OCI-LY1 (cell line): ENCODE data around the gene SMIM24.
A peak's percentile ranks its signal among the peaks of the same experiment; 100 is the strongest.

Experiments used
- H2AFZ ChIP-seq: fragments of 200-600 bp; sonication (generic), shearing (Covaris generic); 2 replicates; pipeline ENCODE4 v1.6.0; 2014; ENCODE audit warnings: antibody characterized with exemption, mild to moderate bottlenecking, low read length
- H3F3A ChIP-seq: fragments of 200-600 bp; sonication (generic), shearing (Covaris generic); 2 replicates; pipeline ENCODE4 v1.6.0; 2014; ENCODE audit warnings: mild to moderate bottlenecking, antibody characterized with exemption, low read length, moderate library complexity; ENCODE audit not compliant: insufficient read depth
- H3K27ac ChIP-seq: fragments of 200-600 bp; sonication (generic); 2 replicates; pipeline ENCODE4 v1.5.1; 2014; ENCODE audit warnings: low read length, mixed run types, mild to moderate bottlenecking, low read depth; ENCODE audit not compliant: poor library complexity, severe bottlenecking
- H3K27me3 ChIP-seq: fragments of 200-600 bp; sonication (generic); 2 replicates; pipeline ENCODE4 v1.6.0; 2014; ENCODE audit warnings: antibody characterized with exemption, mild to moderate bottlenecking, low read length, moderate library complexity; ENCODE audit not compliant: insufficient read depth
- H3K36me3 ChIP-seq: fragments of 200-600 bp; sonication (generic); 2 replicates; pipeline ENCODE4 v1.6.1; 2014; ENCODE audit warnings: mild to moderate bottlenecking, antibody characterized with exemption, low read length, moderate library complexity, mixed read lengths; ENCODE audit not compliant: insufficient read depth
- H3K4me1 ChIP-seq: fragments of 200-600 bp; sonication (generic); 2 replicates; pipeline ENCODE4 v1.5.1; 2014; ENCODE audit warnings: mild to moderate bottlenecking, low read length, moderate library complexity; ENCODE audit not compliant: insufficient read depth, severe bottlenecking
- H3K4me2 ChIP-seq: fragments of 200-600 bp; sonication (generic), shearing (Covaris generic); 2 replicates; pipeline ENCODE4 v1.6.1; 2014; ENCODE audit warnings: low read length
- H3K4me3 ChIP-seq: fragments of 200-600 bp; sonication (generic); 2 replicates; pipeline ENCODE4 v1.5.1; 2014; ENCODE audit warnings: low read length, low read depth, mild to moderate bottlenecking, mixed read lengths; ENCODE audit not compliant: poor library complexity, severe bottlenecking
- H3K79me2 ChIP-seq: fragments of 200-600 bp; shearing (Covaris generic); 2 replicates; pipeline ENCODE4 v1.6.1; 2016; ENCODE audit warnings: mixed run types, low read length, mixed read lengths; ENCODE audit not compliant: insufficient read depth
- H3K9ac ChIP-seq: fragments of 200-600 bp; sonication (generic), shearing (Covaris generic); 2 replicates; pipeline ENCODE4 v1.6.1; 2014; ENCODE audit warnings: mild to moderate bottlenecking, low read length, mixed read lengths
- H3K9me2 ChIP-seq: fragments of 200-600 bp; sonication (generic), shearing (Covaris generic); 2 replicates; pipeline ENCODE4 v1.6.1; 2014; ENCODE audit warnings: low read depth, mild to moderate bottlenecking, low read length, mixed read lengths
- H3K9me3 ChIP-seq: fragments of 200-600 bp; shearing (Covaris generic); 2 replicates; pipeline ENCODE4 v1.6.1; 2014; ENCODE audit warnings: low read length, mixed read lengths
- H4K20me1 ChIP-seq: fragments of 200-600 bp; sonication (generic), shearing (Covaris generic); 2 replicates; pipeline ENCODE4 v1.6.0; 2016; ENCODE audit warnings: mild to moderate bottlenecking, low read length; ENCODE audit not compliant: insufficient read depth
- CTCF ChIP-seq: fragments of 200-600 bp; sonication (generic), shearing (Covaris generic); IDR thresholded peaks from 2 replicates; pipeline ENCODE4 v1.5.1; 2017; ENCODE audit warnings: mild to moderate bottlenecking, antibody characterized with exemption, low read length, moderate library complexity, mixed read lengths
- EZH2 ChIP-seq: fragments of 200-600 bp; sonication (generic), shearing (Covaris generic); IDR thresholded peaks from 2 replicates; pipeline ENCODE4 v1.8.0; 2017; ENCODE audit warnings: borderline replicate concordance, mixed run types, mild to moderate bottlenecking, antibody characterized with exemption, low read length, moderate library complexity, mixed read lengths

Gene SMIM24

GRCh38 chr19:3496392-3497273 is 16.3 kb upstream of the SMIM24 start:
- H3K36me3 ChIP-seq = peaks cover 50% of the 10 kb centered on the region
- H3K9me3 ChIP-seq = no peaks in the 10 kb centered on the region
- no peaks in the 10 kb centered on the region for H3K27me3 ChIP-seq
- no peaks in the 10 kb centered on the region for H3F3A ChIP-seq
- no peak overlapping the region for H3K27ac ChIP-seq
- H3K9ac ChIP-seq = no peak overlapping the region
- H3K9me2 ChIP-seq = no peaks in the 10 kb centered on the region
- peaks cover 22% of the 10 kb centered on the region for H3K4me1 ChIP-seq
- H3K4me2 ChIP-seq = no peak overlapping the region
- no peaks in the 10 kb centered on the region for H4K20me1 ChIP-seq
- TF ChIP-seq EZH2 (no peak), CTCF (no peak)
- H2AFZ ChIP-seq = no peak overlapping the region
- peaks cover 13% of the 10 kb centered on the region for H3K79me2 ChIP-seq
- no peak overlapping the region for H3K4me3 ChIP-seq

- no peak overlapping the region for H2AFZ ChIP-seq
- no peaks in the 10 kb centered on the region for H3K27me3 ChIP-seq
- peak overlapping the region; percentile 74 for H3K4me2 ChIP-seq
- H3K4me3 ChIP-seq = peak overlapping the region; percentile 52
- H3K79me2 ChIP-seq = peaks cover 6% of the 10 kb centered on the region
- no peaks in the 10 kb centered on the region for H4K20me1 ChIP-seq
- H3K36me3 ChIP-seq = peaks cover 58% of the 10 kb centered on the region
- no peaks in the 10 kb centered on the region for H3K9me3 ChIP-seq
- H3K9ac ChIP-seq = peak overlapping the region; percentile 67; the same call in 1 of the 2 replicates
- H3F3A ChIP-seq = no peaks in the 10 kb centered on the region
- TF ChIP-seq CTCF (peak; percentile 33; the same call in 1 of the 2 replicates), EZH2 (no peak)
- H3K9me2 ChIP-seq = no peaks in the 10 kb centered on the region
- peaks cover 18% of the 10 kb centered on the region for H3K4me1 ChIP-seq
- H3K27ac ChIP-seq = peak overlapping the region; percentile 90
These were observed 14.2 kb upstream of the SMIM24 start for GRCh38 chr19:3494559-3494958.

- peak overlapping the region; percentile 90 for H3K27ac ChIP-seq
- H3K4me1 ChIP-seq = peaks cover 13% of the 10 kb centered on the region
- no peaks in the 10 kb centered on the region for H3K9me3 ChIP-seq
- H4K20me1 ChIP-seq = no peaks in the 10 kb centered on the region
- H3K36me3 ChIP-seq = peaks cover 58% of the 10 kb centered on the region
- no peaks in the 10 kb centered on the region for H3K9me2 ChIP-seq
- no peaks in the 10 kb centered on the region for H3K27me3 ChIP-seq
- H2AFZ ChIP-seq = no peak overlapping the region
- 0 out of 2 replicates have a peak, but pooled peaks cover 3% of the 10 kb centered on the region for H3K79me2 ChIP-seq
- TF ChIP-seq CTCF (no peak), EZH2 (no peak)
- H3F3A ChIP-seq = no peaks in the 10 kb centered on the region
- H3K4me3 ChIP-seq = peak overlapping the region; percentile 52
- H3K9ac ChIP-seq = peak overlapping the region; percentile 67; the same call in 1 of the 2 replicates
- peak overlapping the region; percentile 74 for H3K4me2 ChIP-seq
These were observed 13.7 kb upstream of the SMIM24 start for GRCh38 chr19:3494051-3494450.
